H1 (cell line): ENCODE measurements around the gene DNAJB12. TPM values are rescaled to one million over a fixed set of nuclear protein-coding genes. Genes with fewer than 3 reads are reported as not detected.

Source experiments
- CTCF ChIA-PET: fragments of 300-600 bp; sonication (Branson Sonifier 250); formaldehyde crosslinking; loops from one replicate; lab custom pipeline; 2021; ENCODE audit not compliant: partially characterized antibody; lab: Charles Lee
- POLR2A ChIA-PET: fragments of 300-600 bp; sonication (Branson Sonifier 250); formaldehyde crosslinking; loops from one replicate; lab custom pipeline; 2021; ENCODE audit warnings: inconsistent platforms; ENCODE audit not compliant: partially characterized antibody; lab: Charles Lee
- DNase-seq, 2 experiments: peaks; one replicate each; pipeline versions ENCODE4 v3.0.0 to v3.0.0-alpha.2; 2010 to 2022; ENCODE audit warnings: low spot score in 2 of 2, low read depth in 1 of 2, mixed read lengths in 1 of 2
- FAIRE-seq: peaks from 2 replicates; lab custom pipeline; 2011; peaks lifted over from hg19 to GRCh38; lab: Jason Lieb, UNC
- H2AFZ ChIP-seq: 2 replicates; pipeline ENCODE4 v1.8.1; 2012; ENCODE audit warnings: low read length, inconsistent platforms
- H2AK5ac ChIP-seq: 2 replicates; pipeline ENCODE4 v1.6.1; 2013; ENCODE audit warnings: low read depth, low read length
- H2BK120ac ChIP-seq: replicated peaks from 2 replicates; pipeline ENCODE3; 2013; ENCODE audit warnings: low read depth, low read length, inconsistent platforms
- H2BK12ac ChIP-seq: 2 replicates; pipeline ENCODE4 v1.6.1; 2013; ENCODE audit warnings: low read depth, low read length
- H2BK15ac ChIP-seq: 2 replicates; pipeline ENCODE4 v1.6.1; 2013; ENCODE audit warnings: low read length
- H2BK20ac ChIP-seq: 2 replicates; pipeline ENCODE4 v1.6.1; 2013; ENCODE audit warnings: low read length
- H2BK5ac ChIP-seq: 2 replicates; pipeline ENCODE4 v1.6.1; 2013; ENCODE audit warnings: low read depth, low read length
- H3K14ac ChIP-seq: 2 replicates; pipeline ENCODE4 v1.6.1; 2013; ENCODE audit warnings: inconsistent platforms; ENCODE audit not compliant: insufficient read length
- H3K18ac ChIP-seq: 2 replicates; pipeline ENCODE4 v1.6.1; 2013; ENCODE audit warnings: low read length; ENCODE audit errors: extremely low read depth
- H3K23ac ChIP-seq: 2 replicates; pipeline ENCODE4 v1.6.1; 2013; ENCODE audit warnings: inconsistent platforms; ENCODE audit not compliant: insufficient read length
- H3K23me2 ChIP-seq: 2 replicates; pipeline ENCODE4 v1.6.1; 2013; ENCODE audit warnings: low read depth, low read length
- H3K27ac ChIP-seq: 2 replicates; pipeline ENCODE4 v1.6.1; 2011; ENCODE audit warnings: low read depth, low read length, inconsistent platforms
- H3K27me3 ChIP-seq, 4 experiments: replicated peaks in 1 of 4; 1 replicate in 1 of 4; 2 replicates in 3 of 4; pipeline versions ENCODE4 v1.6.1 to v1.8.1; 2011 to 2013; ENCODE audit warnings: low read length in 3 of 4, mild to moderate bottlenecking in 3 of 4, inconsistent platforms in 2 of 4, mixed read lengths in 2 of 4, moderate library complexity in 1 of 4; ENCODE audit not compliant: control insufficient read depth in 3 of 4, insufficient read depth in 3 of 4; ENCODE audit errors: extremely low read depth in 1 of 4
- H3K36me3 ChIP-seq, 4 experiments: 2 replicates each; pipeline versions ENCODE4 v1.6.1 to v1.8.1; 2011 to 2013; ENCODE audit warnings: mild to moderate bottlenecking in 4 of 4, low read length in 3 of 4, moderate library complexity in 2 of 4, control low read depth in 1 of 4, inconsistent platforms in 1 of 4; ENCODE audit not compliant: insufficient read depth in 4 of 4, control insufficient read depth in 2 of 4
- H3K4ac ChIP-seq: replicated peaks from 2 replicates; pipeline ENCODE3; 2013; ENCODE audit warnings: low read length, low read depth, mixed read lengths, inconsistent platforms; ENCODE audit not compliant: insufficient read length
- H3K4me1 ChIP-seq, 4 experiments: replicated peaks in 1 of 4; 1 replicate in 1 of 4; 2 replicates in 3 of 4; pipeline versions ENCODE4 v1.6.1 to v1.8.1; 2011 to 2013; ENCODE audit warnings: low read length in 3 of 4, inconsistent platforms in 2 of 4, mixed read lengths in 1 of 4; ENCODE audit not compliant: insufficient read depth in 4 of 4, control insufficient read depth in 3 of 4
- H3K4me2 ChIP-seq, 2 experiments: 2 replicates each; pipeline versions ENCODE4 v1.6.1 to v1.8.1; 2011 to 2013; ENCODE audit warnings: low read depth in 2 of 2, low read length in 2 of 2, control low read depth in 1 of 2, inconsistent platforms in 1 of 2, mild to moderate bottlenecking in 1 of 2; ENCODE audit not compliant: insufficient read depth in 1 of 2
- H3K4me3 ChIP-seq, 4 experiments: fragments of 200-600, 300-600 bp in 1 of 4; sonication (generic), shearing (Covaris generic), sonication (Bioruptor Twin) in 1 of 4; 2 replicates each; pipeline versions ENCODE4 v1.5.1 to v1.8.1; 2011 to 2016; ENCODE audit warnings: low read length in 4 of 4, low read depth in 3 of 4, control low read depth in 2 of 4, inconsistent platforms in 2 of 4, mild to moderate bottlenecking in 2 of 4, mixed read lengths in 1 of 4, moderate library complexity in 1 of 4; ENCODE audit not compliant: insufficient read depth in 2 of 4; ENCODE audit errors: extremely low read depth in 1 of 4
- H3K56ac ChIP-seq: replicated peaks from 2 replicates; pipeline ENCODE3; 2013; ENCODE audit warnings: low read depth, mild to moderate bottlenecking, mixed read lengths, low read length, inconsistent platforms; ENCODE audit not compliant: insufficient read length
- H3K79me1 ChIP-seq: 2 replicates; pipeline ENCODE4 v1.6.1; 2013; ENCODE audit warnings: low read depth, low read length, control low read depth
- H3K79me2 ChIP-seq, 2 experiments: 2 replicates each; pipeline versions ENCODE4 v1.6.1 to v1.8.1; 2012 to 2013; ENCODE audit warnings: low read length in 2 of 2, mild to moderate bottlenecking in 2 of 2, inconsistent platforms in 1 of 2; ENCODE audit not compliant: insufficient read depth in 2 of 2, control insufficient read depth in 1 of 2
- H3K9ac ChIP-seq, 4 experiments: replicated peaks in 1 of 4; 1 replicate in 1 of 4; 2 replicates in 3 of 4; pipeline versions ENCODE4 v1.6.1 to v1.8.1; 2011 to 2013; ENCODE audit warnings: low read depth in 3 of 4, low read length in 3 of 4, control low read depth in 2 of 4, mild to moderate bottlenecking in 2 of 4, moderate library complexity in 2 of 4, inconsistent platforms in 1 of 4; ENCODE audit errors: extremely low read depth in 1 of 4
- H3K9me3 ChIP-seq, 2 experiments: 2 replicates each; pipeline versions ENCODE4 v1.6.1 to v1.8.1; 2012 to 2013; ENCODE audit warnings: mild to moderate bottlenecking in 2 of 2, moderate library complexity in 2 of 2, control low read depth in 1 of 2, inconsistent platforms in 1 of 2, low read depth in 1 of 2, low read length in 1 of 2, mixed read lengths in 1 of 2; ENCODE audit not compliant: insufficient read depth in 2 of 2
- H4K20me1 ChIP-seq, 2 experiments: replicated peaks in 1 of 2; 2 replicates each; pipeline versions ENCODE3 to v1.8.1; 2011 to 2013; ENCODE audit warnings: inconsistent platforms in 2 of 2, low read length in 2 of 2, mild to moderate bottlenecking in 1 of 2; ENCODE audit not compliant: insufficient read depth in 2 of 2, control insufficient read depth in 1 of 2
- H4K5ac ChIP-seq: 2 replicates; pipeline ENCODE4 v1.6.1; 2013; ENCODE audit warnings: low read length, low read depth, mixed read lengths, inconsistent platforms; ENCODE audit not compliant: insufficient read length
- H4K8ac ChIP-seq: 2 replicates; pipeline ENCODE4 v1.8.0; 2013; ENCODE audit warnings: mild to moderate bottlenecking, moderate library complexity, low read length, inconsistent platforms; ENCODE audit not compliant: insufficient read depth; ENCODE audit errors: extremely low read depth
- H4K91ac ChIP-seq: replicated peaks from 2 replicates; pipeline ENCODE3; 2013; ENCODE audit warnings: low read length, mixed read lengths, inconsistent platforms; ENCODE audit not compliant: insufficient read length
- HDAC2 ChIP-seq, 2 experiments: fragments of 300-600 bp in 1 of 2; sonication (generic) in 1 of 2; IDR thresholded peaks; 2 replicates each; pipeline ENCODE4 v1.6.1; 2011 to 2012; ENCODE audit warnings: low read depth in 2 of 2, low read length in 2 of 2, mild to moderate bottlenecking in 2 of 2, moderate library complexity in 2 of 2, borderline replicate concordance in 1 of 2, inconsistent platforms in 1 of 2
- WGBS, 2 experiments: shearing (Covaris generic) in 1 of 2; methylation state at CpG; one replicate each; pipeline versions ENCODE4 v1.1.6 to v1.1.7; 2013 to 2015; ENCODE audit warnings: low lambda C conversion rate in 2 of 2, mixed read lengths in 2 of 2, inconsistent platforms in 1 of 2, low coverage in 1 of 2, missing lambda C conversion rate in 1 of 2; ENCODE audit not compliant: insufficient replicate concordance in 2 of 2, insufficient coverage in 1 of 2, insufficient read length in 1 of 2; ENCODE audit errors: extremely low coverage in 1 of 2, missing lambda C conversion rate in 1 of 2; 5-methylcytosine and 5-hydroxymethylcytosine counted together
- polyA plus RNA-seq, 7 experiments: library from polyadenylated mRNA; depleted of rRNA in 3 of 7; stranded (reverse) in 5 of 7; unstranded in 2 of 7; fragments of >200 nt in 5 of 7; fragments of 200-250 nt in 2 of 7; gene quantifications; 1 replicate in 5 of 7; 2 replicates in 1 of 7; 4 replicates in 1 of 7; pipeline versions ENCODE4 v1.2.1 to v1.2.3, GENCODE V29; 2011 to 2013; ENCODE audit warnings: missing spikeins in 2 of 7, mixed read lengths in 2 of 7
- total RNA-seq: library from RNA; stranded (reverse); fragmentation: NEBNext Ultra II Directional; extraction: Animal tissue kit (Norgen Biotek cat#: 25700); gene quantifications from 2 replicates; pipeline ENCODE4 v1.2.1, GENCODE V29; 2021
- TF ChIP-seq, protein P1 (sequence below): IDR thresholded peaks from 2 replicates; pipeline ENCODE4 v1.6.1; 2011; ENCODE audit warnings: low read length, improper control_type of control experiment

DNAJB12 gene
- total and polyA plus RNA-seq, 2 of the 8 experiments (the other 6 are each of a cell fraction or from before 2014, with no cell fraction given): 10.8 to 20.5 TPM

DNA sequence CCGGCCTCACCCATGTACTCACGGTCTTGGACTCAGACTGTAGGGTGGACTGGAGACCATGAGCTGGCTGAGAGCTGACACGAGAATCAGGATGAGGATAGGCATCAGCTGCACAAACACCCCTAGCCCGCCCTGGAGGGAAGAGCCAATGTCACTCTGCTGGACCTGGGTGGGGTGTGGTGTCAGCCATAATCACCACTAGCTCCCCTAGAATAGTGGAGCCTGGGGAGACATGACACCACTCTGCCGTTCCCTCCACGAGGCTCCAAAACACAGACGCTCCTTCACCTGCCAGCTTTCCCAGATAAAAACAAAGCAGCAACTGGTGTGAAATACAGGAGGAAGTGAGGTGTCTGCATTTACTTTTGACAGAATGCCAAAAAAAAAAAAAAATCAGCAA is 16.5 kb downstream of the DNAJB12 start:
- H2AFZ ChIP-seq: no peak overlapping the region
- no peak overlapping the region for H4K91ac ChIP-seq
- H3K9ac ChIP-seq: no peak overlapping the region
- ChIA-PET CTCF (interaction anchor here (0.6 to 4.5 kb wide), 25 partner anchors 11 to 570 kb away, joined by 3 to 25 read pairs (median 3); partner anchors contain the start of genes DDIT4 and DNAJB12), POLR2A (interaction anchor here (2.0 to 39.2 kb wide), 2 partner anchors 18 to 61 kb away, joined by 10 to 895 read pairs; partner anchors contain the start of gene DDIT4)
- no peak overlapping the region for H4K8ac ChIP-seq
- H3K27ac ChIP-seq: no peak overlapping the region
- no peak overlapping the region for H2BK15ac ChIP-seq
- H3K4me3 ChIP-seq: no peak overlapping the region
- no peak overlapping the region for H2BK5ac ChIP-seq
- no peak overlapping the region for H2BK12ac ChIP-seq
- no peak for FAIRE-seq
- H3K23ac ChIP-seq: no peak overlapping the region
- no peak for DNase-seq
- no peak overlapping the region for H3K4me2 ChIP-seq
- H3K18ac ChIP-seq: no peak overlapping the region
- H3K14ac ChIP-seq: no peak overlapping the region
- no peak overlapping the region for H2BK120ac ChIP-seq
- H2AK5ac ChIP-seq: no peak overlapping the region
- H3K56ac ChIP-seq: no peak overlapping the region
- H3K4ac ChIP-seq: no peak overlapping the region
- H4K5ac ChIP-seq: no peak overlapping the region
- WGBS, 2 experiments: 96% methylated on average over 7 of the region's 7 CpGs; no CpG with 5 or more reads in 1 of the 2 experiments
- H3K9me3 ChIP-seq: no peaks in the 10 kb centered on the region
- H3K79me1 ChIP-seq: no peaks in the 10 kb centered on the region
- H3K79me2 ChIP-seq: no peaks in the 10 kb centered on the region
- peaks cover 7 to 15% (median 12%) of the 10 kb centered on the region in 4 experiments; a peak in 6 of 8 replicates for H3K36me3 ChIP-seq
- no peak overlapping the region for H2BK20ac ChIP-seq
- no peaks in the 10 kb centered on the region for H3K27me3 ChIP-seq
- H3K4me1 ChIP-seq: peaks cover 0 to 19% (median 8%) of the 10 kb centered on the region in 4 experiments; a peak in 5 of 7 replicates
- no peaks in the 10 kb centered on the region for H4K20me1 ChIP-seq
- no peaks in the 10 kb centered on the region for H3K23me2 ChIP-seq
- TF ChIP-seq, protein P1, sequence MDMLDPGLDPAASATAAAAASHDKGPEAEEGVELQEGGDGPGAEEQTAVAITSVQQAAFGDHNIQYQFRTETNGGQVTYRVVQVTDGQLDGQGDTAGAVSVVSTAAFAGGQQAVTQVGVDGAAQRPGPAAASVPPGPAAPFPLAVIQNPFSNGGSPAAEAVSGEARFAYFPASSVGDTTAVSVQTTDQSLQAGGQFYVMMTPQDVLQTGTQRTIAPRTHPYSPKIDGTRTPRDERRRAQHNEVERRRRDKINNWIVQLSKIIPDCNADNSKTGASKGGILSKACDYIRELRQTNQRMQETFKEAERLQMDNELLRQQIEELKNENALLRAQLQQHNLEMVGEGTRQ: no peak
- no peak for TF ChIP-seq HDAC2 (IDR thresholded peaks at IDR 0.05; ENCODE audit: borderline replicate concordance in 1 of 2, low read depth in 2 of 2, low read length in 2 of 2)
